Panc1 (cell line): ENCODE measurements around the gene AK8. TPM values are rescaled to one million over a fixed set of nuclear protein-coding genes. Genes with fewer than 3 reads are reported as not detected.

Experiments
- ATAC-seq: fragments of 200-7000 bp; cut with Tn5 transposase; 2 replicates; pipeline ENCODE4 v1.9.1; 2020; ENCODE audit warnings: mild to moderate bottlenecking, moderate library complexity
- BruUV-seq: library from RNA; stranded (reverse); fragments of 400-500 nt; replicated peaks from 2 replicates; lab custom pipeline; 2021; lab: Mats Ljungman, UMichigan
- CTCF ChIA-PET: fragments of 300-600 bp; sonication (Branson Sonifier 250); formaldehyde crosslinking; loops from one replicate; lab custom pipeline; 2022; ENCODE audit warnings: antibody characterized with exemption; lab: Charles Lee
- POLR2A ChIA-PET: fragments of 300-600 bp; sonication (Branson Sonifier 250); formaldehyde crosslinking; loops from one replicate; lab custom pipeline; 2022; ENCODE audit warnings: antibody characterized with exemption; lab: Charles Lee
- DNase-seq: peaks from one replicate; pipeline ENCODE4 v3.0.0-alpha.2; 2010; ENCODE audit warnings: low read depth, low spot score
- H3K27ac ChIP-seq: 2 replicates; pipeline ENCODE4 v1.5.1; 2011; ENCODE audit warnings: mild to moderate bottlenecking, low read length, inconsistent platforms
- H3K27me3 ChIP-seq: fragments of 200-500 bp; sonication (Bioruptor generic); 2 replicates; pipeline ENCODE4 v1.6.0; 2014; ENCODE audit warnings: low read length, inconsistent platforms; ENCODE audit not compliant: control insufficient read depth, insufficient read depth
- H3K36me3 ChIP-seq: fragments of 200-500 bp; sonication (Bioruptor generic); 2 replicates; pipeline ENCODE4 v1.5.1; 2014; ENCODE audit warnings: inconsistent platforms, mild to moderate bottlenecking, low read length, moderate library complexity; ENCODE audit not compliant: control insufficient read depth, insufficient read depth
- H3K4me1 ChIP-seq: 2 replicates; pipeline ENCODE4 v1.5.1; 2011; ENCODE audit warnings: inconsistent platforms, mild to moderate bottlenecking, low read length, moderate library complexity; ENCODE audit not compliant: control insufficient read depth, insufficient read depth
- H3K4me3 ChIP-seq, 2 experiments: 2 replicates each; pipeline ENCODE4 v1.5.1; 2011 to 2012; ENCODE audit warnings: low read depth in 2 of 2, low read length in 2 of 2, mild to moderate bottlenecking in 2 of 2, inconsistent platforms in 1 of 2, moderate library complexity in 1 of 2
- H3K9me3 ChIP-seq: fragments of 200-500 bp; sonication (Bioruptor generic); 2 replicates; pipeline ENCODE4 v1.5.1; 2014; ENCODE audit warnings: low read depth, mild to moderate bottlenecking, inconsistent platforms, low read length, moderate library complexity; ENCODE audit not compliant: control insufficient read depth, insufficient read depth
- CTCF ChIP-seq: fragments of 450-650 bp; IDR thresholded peaks from 2 replicates; pipeline ENCODE4 v1.5.1; 2017; ENCODE audit warnings: mild to moderate bottlenecking
- POLR2AphosphoS5 ChIP-seq: IDR thresholded peaks from 2 replicates; pipeline ENCODE4 v1.6.1; 2012; ENCODE audit warnings: mild to moderate bottlenecking, low read depth, low read length, moderate library complexity
- REST ChIP-seq, 2 experiments: IDR thresholded peaks; 2 replicates each; pipeline ENCODE4 v1.6.1; 2011 to 2012; ENCODE audit warnings: low read depth in 2 of 2, control low read depth in 1 of 2, low read length in 1 of 2, mild to moderate bottlenecking in 1 of 2, moderate library complexity in 1 of 2; ENCODE audit not compliant: insufficient read depth in 1 of 2
- SIN3A ChIP-seq: IDR thresholded peaks from 2 replicates; pipeline ENCODE4 v1.6.1; 2012; ENCODE audit warnings: low read depth, mild to moderate bottlenecking, low read length, moderate library complexity, borderline replicate concordance; ENCODE audit not compliant: insufficient read depth
- TCF7L2 ChIP-seq: IDR thresholded peaks from 2 replicates; pipeline ENCODE4 v1.6.1; 2011; ENCODE audit warnings: mild to moderate bottlenecking, low read depth, low read length, inconsistent platforms
- in situ Hi-C: cut with HindIII; loops from 2 replicates; pipeline ENCODE4 v1.10.0; 2016; ENCODE audit warnings: low sequenced_read_pairs, low pct_unique_long_range_greater_than_20kb
- intact Hi-C: fragments of 100-400 bp; cut with micrococcal nuclease; formaldehyde crosslinking; loops from one replicate; pipeline ENCODE4 v1.10.0; 2022; ENCODE audit not compliant: unreplicated experiment
- total RNA-seq: library from RNA; stranded (reverse); gene quantifications from one replicate; pipeline ENCODE4 v1.2.1, GENCODE V29; 2021; ENCODE audit not compliant: unreplicated experiment

The AK8 gene
- total RNA-seq, 1 experiment from 2014 or later, result 0.39 TPM

- peaks cover 4% of the 10 kb centered on the region for H3K27me3 ChIP-seq
- no peaks in the 10 kb centered on the region for H3K4me1 ChIP-seq
- intact Hi-C loops, result no loop called here
- POLR2A ChIA-PET, result no interaction called here
- H3K4me3 ChIP-seq, result no peak overlapping the region
- TF ChIP-seq SIN3A, result no peak
- no peak for TF ChIP-seq POLR2AphosphoS5
- TF ChIP-seq TCF7L2, result no peak
- no peak for TF ChIP-seq CTCF
- TF ChIP-seq REST (IDR thresholded peaks at IDR 0.05; ENCODE audit: insufficient read depth in 1 of 2, low read depth in 2 of 2, low read length in 1 of 2), result no peak
- H3K27ac ChIP-seq, result no peak overlapping the region
- CTCF ChIA-PET, result no interaction called here
- DNase-seq (no peak), ATAC-seq (no peak)
- no peaks in the 10 kb centered on the region for H3K9me3 ChIP-seq
- H3K36me3 ChIP-seq, result no peaks in the 10 kb centered on the region
- in situ Hi-C loops, result no loop called here
- BruUV-seq, result no TSS peak
Observed at GRCh38 chr9:132782037-132782436, 96.0 kb downstream of the AK8 start.

GRCh38 chr9:132780230-132781007 is 97.7 kb downstream of the AK8 start:
- H3K36me3 ChIP-seq, result no peaks in the 10 kb centered on the region
- no peaks in the 10 kb centered on the region for H3K4me1 ChIP-seq
- CTCF ChIA-PET, result interaction anchor here (0.5 kb wide), 1 partner anchor 206 kb away, joined by 3 read pairs; no protein-coding TSS in a partner anchor
- no peak overlapping the region for H3K4me3 ChIP-seq
- no peaks in the 10 kb centered on the region for H3K9me3 ChIP-seq
- H3K27ac ChIP-seq, result no peak overlapping the region
- DNase-seq, result no peak
- no peak for ATAC-seq
- BruUV-seq, result no TSS peak
- TF ChIP-seq CTCF, result no peak
- TF ChIP-seq POLR2AphosphoS5, result no peak
- no peak for TF ChIP-seq REST (IDR thresholded peaks at IDR 0.05; ENCODE audit: insufficient read depth in 1 of 2, low read depth in 2 of 2, low read length in 1 of 2)
- no peak for TF ChIP-seq SIN3A
- TF ChIP-seq TCF7L2, result no peak
- POLR2A ChIA-PET, result no interaction called here
- in situ Hi-C loops (no loop called here), intact Hi-C loops (no loop called here)
- H3K27me3 ChIP-seq, result no peaks in the 10 kb centered on the region
